ENCODE results near the gene PRKRIP1.
"Not testable (repeated sequence)": the region's sequence is repeated elsewhere in the genome, so short reads cannot be mapped to it uniquely, and the experiment has no call there.

Gene PRKRIP1

GRCh38 chr7:102457352-102457924 is 61.3 kb downstream of the PRKRIP1 start:
- no peak for DNase-seq (ENCODE audit: low read depth)

GRCh38 chr7:102459221-102459844 is 63.2 kb downstream of the PRKRIP1 start:
- no peak for DNase-seq (ENCODE audit: low read depth)

- no peak for DNase-seq (ENCODE audit: low read depth)
Observed at GRCh38 chr7:102460467-102460866, 64.3 kb downstream of the PRKRIP1 start.

DNA sequence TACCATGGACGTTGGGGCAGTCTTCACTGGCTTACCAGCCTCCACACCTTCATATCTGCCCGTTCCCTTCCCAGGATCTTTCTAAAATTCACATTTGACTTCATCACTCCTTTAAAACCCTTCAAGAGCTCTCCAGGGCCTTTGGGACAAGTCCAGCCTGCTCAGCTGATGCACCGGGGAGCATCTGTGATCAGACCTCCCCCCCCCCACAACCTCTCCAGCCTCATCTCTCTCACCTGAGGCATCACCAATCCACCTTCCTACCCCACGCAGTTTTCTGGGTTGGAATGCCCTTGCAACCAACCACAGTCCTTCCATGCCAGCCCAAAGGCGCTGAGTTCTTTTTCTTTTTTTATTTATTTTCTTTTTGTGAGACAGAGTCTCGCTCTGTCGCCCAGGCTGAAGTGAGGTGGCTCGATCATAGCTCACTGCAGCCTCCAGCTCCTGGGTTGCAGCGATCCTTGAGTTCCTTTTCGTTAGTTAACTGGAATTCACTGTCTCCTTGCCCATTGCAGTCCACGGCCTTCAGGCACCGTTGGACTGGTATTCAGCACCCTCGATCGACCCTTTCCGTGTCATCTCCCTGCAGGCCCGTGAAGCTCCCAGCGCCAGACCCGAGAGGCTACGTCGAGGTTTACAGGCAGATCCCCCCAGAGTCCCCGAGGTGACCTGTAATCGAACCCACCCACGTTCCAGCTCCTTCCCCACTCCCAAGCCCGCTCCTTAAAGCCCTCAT is 67.8 kb downstream of the PRKRIP1 start:
- DNase-seq (ENCODE audit: low read depth) = peak; percentile 15

DNA sequence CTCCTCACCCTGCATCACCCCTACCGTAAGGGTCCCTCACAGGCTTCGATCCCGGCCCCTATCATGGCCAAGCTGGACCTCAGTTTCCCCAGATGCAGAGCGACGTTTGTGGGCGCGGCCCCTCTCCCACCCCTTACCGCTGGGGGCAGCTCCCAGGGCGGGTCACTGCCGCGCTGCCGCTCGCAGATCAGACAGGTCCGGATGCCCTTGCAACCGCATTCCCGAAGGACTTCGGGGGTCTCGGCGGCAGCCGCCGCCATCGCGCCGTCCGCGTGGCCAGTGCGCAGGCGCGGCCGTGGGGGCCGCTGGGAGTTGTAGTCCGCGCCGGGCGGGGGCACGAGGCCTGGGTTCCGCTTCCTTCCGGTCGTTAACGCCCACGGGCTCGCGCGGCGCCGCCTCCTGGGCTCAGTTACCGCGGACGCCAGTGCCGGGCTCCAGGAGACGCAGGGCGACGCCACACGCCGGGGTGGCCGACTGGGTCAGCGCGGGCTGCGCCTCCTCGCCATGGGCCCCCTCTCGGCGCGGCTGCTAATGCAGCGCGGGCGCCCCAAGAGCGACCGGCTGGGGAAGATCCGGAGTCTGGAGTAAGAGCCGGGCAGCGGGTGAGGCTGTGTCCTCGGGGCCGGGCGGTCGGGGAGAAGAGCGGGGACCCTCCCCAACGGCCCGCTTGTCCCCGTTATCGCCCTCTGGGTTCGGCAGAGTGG is 68.6 kb downstream of the PRKRIP1 start, which contains the start of the genes ALKBH4 and LRWD1:
Gene ALKBH4, minus strand, starts transcription at position 287 of the 704 bp plus-strand sequence. Its CDS starts 27 bp downstream, at position 260.
Gene LRWD1, plus strand, starts transcription at position 408 of the 704 bp plus-strand sequence. Its CDS starts 97 bp downstream, at position 505.
- peak; percentile 91 for DNase-seq (ENCODE audit: low read depth)

DNA sequence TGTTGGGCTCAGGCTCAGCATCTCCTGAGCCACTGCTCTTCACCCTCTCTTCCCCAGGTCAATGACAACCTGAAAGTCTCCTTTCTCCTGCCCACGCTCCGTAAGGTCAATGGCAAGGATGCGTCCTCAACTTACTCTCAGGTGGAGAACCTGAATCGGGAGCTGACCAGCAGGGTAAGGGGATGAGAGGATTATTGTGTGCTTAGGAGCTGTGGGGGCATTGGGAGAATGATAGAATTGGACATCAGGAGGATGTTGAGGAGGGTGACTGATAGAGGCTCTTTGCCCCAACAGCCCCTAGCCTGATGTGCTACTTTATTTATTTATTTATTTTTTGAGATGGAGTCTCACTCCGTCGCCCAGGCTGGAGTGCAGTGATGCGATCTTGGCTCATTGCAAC is 69.9 kb downstream of the PRKRIP1 start:
- DNase-seq (ENCODE audit: low read depth) = no peak

GRCh38 chr7:102467581-102468477 is 71.7 kb downstream of the PRKRIP1 start:
- DNase-seq (ENCODE audit: low read depth) = no peak

DNA sequence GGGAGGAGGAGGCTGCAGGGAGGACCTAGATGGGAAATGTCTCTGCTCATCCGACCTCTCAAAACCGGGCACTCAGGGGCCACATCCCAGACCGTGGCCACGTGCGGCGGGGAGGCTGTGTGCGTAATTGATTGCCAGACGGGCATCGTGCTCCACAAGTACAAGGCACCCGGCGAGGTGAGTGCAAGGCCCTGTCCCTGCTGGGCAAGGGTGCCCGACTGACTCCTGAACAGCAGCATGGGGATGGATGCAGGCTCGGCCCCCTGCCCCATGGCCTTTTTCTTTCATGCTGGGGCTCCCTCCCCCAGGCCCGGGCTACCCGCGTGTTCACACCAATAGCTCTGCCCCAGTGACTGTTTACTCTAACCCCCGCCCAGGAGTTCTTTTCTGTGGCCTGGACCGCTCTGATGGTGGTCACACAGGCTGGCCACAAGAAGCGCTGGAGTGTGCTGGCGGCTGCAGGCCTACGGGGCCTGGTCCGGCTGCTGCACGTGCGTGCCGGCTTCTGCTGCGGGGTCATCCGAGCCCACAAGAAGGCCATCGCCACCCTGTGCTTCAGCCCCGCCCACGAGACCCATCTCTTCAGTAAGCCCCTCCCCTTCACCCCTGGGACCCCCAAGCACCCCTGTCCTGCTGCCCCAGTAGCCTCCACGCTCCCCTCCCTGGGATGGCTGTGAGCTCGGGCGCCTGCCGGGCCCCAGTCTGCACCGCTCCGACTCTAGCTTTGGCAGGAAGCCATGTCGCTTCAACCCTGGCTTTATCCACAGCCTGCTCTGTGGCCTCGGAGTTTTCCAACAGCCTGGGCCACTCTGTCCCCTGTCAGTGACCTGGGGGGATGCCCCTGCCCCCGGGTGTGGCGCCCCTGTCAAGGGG is 72.6 kb downstream of the PRKRIP1 start:
- DNase-seq (ENCODE audit: low read depth) = no peak

DNA sequence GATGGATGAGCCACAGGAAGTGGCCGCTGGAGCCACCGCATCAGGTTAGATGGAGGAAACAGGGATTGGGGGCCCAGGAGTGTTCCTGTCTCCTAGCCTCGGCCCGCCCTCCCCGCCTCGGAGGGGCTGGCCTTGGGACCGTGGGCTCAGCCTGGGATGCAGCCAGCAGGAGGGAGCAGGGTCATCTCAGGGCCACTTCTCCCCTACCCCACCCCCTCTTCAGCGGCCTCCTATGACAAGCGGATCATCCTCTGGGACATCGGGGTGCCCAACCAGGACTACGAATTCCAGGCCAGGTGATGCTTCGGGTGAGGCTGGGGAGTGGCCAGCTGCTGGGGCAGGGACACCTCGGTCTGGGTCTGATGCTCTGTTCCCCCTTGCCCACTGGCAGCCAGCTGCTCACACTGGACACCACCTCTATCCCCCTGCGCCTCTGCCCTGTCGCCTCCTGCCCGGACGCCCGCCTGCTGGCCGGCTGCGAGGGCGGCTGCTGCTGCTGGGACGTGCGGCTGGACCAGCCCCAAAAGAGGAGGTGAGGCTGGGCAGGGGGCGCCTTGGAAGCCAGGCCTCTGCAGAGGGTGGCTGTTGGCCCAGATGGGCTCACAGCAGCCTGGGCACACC is 73.3 kb downstream of the PRKRIP1 start:
- no peak for DNase-seq (ENCODE audit: low read depth)

DNA sequence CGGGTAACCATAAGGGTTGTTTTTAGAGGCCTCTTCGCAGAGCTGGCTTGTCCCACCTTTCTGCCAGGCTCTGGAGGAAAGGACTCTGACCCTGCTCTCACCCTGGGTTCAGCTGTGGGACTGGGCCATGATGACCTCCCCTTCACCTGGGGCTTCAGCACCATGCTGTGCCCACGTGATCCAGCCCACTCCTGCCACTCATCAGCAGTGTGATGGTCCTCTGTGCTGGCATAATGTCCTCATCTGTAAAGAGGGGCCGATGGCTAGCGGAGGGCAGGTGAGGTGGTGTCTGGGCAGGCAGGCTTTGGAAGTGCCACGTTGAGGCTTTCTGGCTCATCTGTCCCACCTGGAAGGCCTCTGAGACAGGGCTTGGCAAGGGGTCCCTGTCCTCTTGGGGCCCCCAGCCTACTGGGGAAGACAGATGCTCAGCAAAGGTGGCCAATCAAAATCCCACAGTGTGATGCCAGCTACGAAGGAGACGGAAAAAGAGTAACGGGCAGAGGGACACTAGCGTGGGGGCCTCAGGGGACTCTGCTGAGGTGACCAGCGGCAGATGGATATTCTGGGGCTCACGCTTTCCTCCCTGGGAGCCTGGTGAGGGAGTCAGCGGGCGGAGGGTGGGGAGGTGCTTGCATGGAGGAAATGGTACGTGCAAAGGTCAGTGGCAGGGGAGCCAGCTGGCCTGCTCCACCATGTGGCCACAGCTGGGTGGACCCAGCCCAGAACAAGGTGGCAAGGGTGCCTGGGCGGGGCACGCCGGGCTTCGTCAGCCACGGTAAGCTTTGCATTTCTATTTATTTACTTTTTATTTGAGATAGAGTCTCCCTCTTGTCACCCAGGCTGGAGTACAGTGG is 74.0 kb downstream of the PRKRIP1 start:
- DNase-seq (ENCODE audit: low read depth) = no peak

- no peak for DNase-seq (ENCODE audit: low read depth)
Observed at GRCh38 chr7:102471791-102472125, 75.6 kb downstream of the PRKRIP1 start.

DNA sequence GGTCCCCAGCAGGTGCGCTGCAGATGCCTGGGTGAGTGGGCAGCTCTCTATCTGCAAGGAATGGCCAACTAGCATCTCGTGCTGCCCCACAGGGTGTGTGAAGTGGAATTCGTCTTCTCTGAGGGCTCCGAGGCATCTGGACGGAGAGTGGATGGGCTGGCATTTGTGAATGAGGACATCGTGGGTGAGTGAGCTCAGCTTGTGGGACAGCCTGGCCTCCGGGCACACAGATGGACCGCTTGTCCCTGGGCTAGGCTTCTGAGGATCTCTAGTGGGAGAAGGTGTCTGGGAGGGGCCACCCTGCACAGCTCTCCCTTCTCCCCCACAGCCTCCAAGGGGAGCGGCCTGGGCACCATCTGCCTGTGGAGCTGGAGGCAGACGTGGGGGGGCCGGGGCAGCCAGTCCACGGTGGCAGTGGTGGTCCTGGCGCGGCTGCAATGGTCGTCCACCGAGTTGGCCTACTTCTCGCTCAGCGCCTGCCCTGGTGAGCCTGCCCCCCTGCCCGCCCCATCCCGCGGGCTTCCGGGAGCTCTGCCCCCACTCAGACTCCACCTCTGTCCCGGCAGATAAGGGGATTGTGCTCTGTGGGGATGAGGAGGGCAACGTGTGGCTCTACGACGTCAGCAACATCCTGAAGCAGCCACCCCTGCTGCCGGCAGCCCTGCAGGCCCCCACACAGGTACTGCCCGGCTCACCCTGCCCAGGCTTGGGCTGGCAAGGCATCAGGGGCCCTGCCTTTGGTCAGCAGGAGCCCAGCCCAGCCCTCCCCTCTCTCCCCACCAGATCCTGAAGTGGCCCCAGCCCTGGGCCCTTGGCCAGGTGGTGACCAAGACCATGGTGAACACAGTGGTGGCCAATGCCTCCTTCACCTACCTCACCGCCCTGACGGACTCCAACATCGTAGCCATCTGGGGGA is 76.2 kb downstream of the PRKRIP1 start:
- DNase-seq (ENCODE audit: low read depth) = no peak

- no peak for DNase-seq (ENCODE audit: low read depth)
Observed at GRCh38 chr7:102473271-102473991, 77.3 kb downstream of the PRKRIP1 start.

GRCh38 chr7:102474116-102474515 is 78.0 kb downstream of the PRKRIP1 start:
- not testable (repeated sequence) for DNase-seq (ENCODE audit: low read depth)

DNA sequence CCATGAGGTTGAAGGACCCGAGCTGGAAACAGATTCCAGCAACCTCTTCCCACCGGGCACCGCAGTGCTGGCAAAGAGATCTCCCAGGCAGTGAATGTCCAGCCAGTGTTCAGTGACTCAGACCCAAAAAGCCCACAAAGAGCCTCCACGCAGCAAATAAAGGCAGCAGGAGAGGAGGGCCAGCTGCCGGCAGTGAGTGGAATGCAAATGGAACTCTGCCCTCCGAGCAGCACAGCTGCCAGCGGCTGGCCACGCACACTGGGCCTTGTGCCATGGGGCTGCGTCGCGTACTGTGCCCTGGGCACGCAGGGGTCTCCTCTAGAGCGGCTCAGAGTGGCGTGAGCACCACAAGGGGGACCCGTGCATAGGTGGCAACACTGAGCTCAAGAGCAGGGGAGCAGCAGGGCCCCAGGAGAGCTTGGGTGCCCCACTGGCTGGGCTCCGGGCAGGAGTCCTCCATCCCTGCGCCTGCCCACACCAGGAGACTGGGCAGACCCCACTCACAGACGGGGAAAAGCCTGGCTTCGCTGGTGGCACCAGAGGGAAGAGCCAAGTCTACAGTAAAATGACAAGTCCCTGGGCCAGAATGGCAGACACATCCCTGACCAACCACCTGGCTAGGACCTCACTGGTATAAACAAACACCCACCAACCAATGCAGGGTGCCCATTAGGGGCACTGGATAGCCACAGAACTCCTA is 78.7 kb downstream of the PRKRIP1 start:
- peak; percentile 36 for DNase-seq (ENCODE audit: low read depth)
